Midbrain (tissue), 1 donor: ENCODE data around the gene SOAT1.
"Not testable (repeated sequence)": the region's sequence is repeated elsewhere in the genome, so short reads cannot be mapped to it uniquely, and the experiment has no call there.

ENCODE experiments used
- DNase-seq: peaks from one replicate; lab custom pipeline; 2025; lab: John Stamatoyannopoulos, UW

SOAT1 gene

DNA sequence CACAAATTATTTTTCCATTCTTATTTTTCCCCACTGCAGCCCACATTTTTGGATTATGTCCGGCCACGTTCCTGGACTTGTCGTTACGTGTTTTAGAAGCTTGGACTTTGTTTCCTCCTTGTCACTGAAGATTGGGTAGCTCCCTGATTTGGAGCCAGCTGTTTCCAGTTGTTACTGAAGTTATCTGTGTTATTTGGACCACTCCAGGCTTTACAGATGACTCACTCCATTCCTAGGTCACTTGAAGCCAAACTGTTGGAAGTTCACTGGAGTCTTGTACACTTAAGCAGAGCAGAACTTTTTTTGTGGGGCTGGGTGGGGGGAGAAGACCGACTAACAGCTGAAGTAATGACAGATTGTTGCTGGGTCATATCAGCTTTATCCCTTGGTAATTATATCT lies 59.9 kb downstream of the SOAT1 start:
- no peak for DNase-seq

DNA sequence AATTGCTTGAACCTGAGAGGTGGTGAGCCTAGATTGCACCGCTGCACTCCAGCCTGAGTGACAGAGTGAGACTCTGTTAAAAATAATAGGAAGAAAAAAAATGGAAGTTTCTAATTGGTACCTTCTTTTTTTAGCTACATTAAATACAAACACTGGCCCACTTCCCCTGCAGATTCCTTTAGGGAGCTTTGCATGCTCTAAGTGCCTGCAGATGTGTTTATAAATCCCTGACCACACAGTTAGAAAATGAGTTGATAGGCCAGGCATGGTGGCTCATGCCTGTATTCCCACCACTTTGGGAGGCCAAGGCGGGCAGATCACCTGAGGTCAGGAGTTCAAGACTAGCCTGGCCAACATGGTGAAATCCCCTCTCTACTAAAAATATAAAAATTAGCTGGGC lies 68.0 kb downstream of the SOAT1 start:
- not testable (repeated sequence) for DNase-seq

DNA sequence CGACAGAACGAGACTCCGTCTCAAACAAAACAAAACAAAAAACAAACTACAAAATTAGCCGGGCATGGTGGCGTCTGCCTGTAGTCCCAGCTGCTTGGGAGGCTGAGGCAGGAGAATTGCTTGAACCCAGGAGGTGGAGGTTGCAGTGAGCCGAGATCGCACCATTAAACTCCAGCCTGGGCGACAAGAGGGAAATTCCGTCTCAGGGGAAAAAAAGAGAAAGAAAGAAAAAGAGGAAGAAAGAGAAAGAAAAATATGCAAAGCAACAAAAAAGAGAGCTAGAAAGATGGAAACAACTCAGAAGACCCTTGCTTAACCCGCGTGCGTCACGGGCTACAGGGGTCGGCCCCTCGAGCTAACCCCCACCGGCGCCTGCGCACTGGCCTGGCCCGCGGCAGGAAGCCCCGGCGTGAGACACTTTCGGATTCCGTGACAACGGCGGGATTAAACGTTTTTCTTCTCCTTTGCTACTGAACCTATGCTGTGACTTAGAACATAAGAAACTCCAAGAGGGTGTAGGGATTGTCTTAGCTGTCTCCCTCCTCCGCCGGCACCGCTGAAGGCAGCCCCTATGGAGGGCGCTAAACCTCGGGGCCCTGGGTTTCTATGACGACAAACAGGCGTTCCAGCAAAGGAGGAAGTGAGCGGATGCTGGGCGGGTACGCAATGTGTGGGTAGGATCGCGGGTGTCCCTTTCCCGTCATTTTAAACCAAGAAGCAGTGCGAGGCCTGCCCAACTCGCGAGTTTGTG lies 71.9 kb downstream of the SOAT1 start, which contains the start of gene AXDND1:
Gene AXDND1, plus strand, starts transcription at position 630 of the 751 bp plus-strand sequence. CDS start 539 bp downstream, outside the sequence.
- peak; percentile 79 for DNase-seq

DNA sequence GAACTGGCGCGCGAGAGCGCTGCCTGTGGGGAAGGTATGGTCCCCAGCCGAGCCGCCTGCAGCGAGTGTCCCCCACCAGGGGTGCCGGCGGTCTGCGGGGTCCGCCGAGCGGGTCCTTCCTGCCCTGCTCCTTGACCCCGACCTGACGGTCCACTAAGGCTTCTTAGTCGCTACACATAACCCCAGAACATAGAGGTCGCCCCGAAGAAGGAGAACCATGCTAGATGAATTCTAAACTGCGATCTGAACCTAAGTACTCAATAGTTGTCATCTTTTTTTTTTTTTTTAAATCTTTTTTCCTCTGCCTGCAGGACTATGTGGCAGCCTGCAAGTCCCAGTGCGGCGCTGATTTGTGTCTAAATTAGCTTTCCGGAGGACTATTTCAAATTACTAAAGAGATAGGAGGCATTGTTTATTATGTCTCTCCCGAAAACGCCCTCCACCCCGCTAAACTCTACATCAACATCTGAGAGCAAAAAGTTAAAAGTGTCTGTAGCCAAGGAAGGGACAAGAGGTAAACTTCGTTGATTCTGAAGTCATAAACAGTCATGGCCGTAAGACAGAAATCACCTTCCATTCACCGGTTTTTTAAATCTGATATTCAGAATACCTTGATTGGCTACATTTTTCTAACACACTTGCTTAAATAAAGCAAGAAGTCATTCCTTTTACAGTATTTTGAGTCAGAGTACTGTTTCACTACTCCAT lies 72.7 kb downstream of the SOAT1 start:
- DNase-seq = no peak

DNA sequence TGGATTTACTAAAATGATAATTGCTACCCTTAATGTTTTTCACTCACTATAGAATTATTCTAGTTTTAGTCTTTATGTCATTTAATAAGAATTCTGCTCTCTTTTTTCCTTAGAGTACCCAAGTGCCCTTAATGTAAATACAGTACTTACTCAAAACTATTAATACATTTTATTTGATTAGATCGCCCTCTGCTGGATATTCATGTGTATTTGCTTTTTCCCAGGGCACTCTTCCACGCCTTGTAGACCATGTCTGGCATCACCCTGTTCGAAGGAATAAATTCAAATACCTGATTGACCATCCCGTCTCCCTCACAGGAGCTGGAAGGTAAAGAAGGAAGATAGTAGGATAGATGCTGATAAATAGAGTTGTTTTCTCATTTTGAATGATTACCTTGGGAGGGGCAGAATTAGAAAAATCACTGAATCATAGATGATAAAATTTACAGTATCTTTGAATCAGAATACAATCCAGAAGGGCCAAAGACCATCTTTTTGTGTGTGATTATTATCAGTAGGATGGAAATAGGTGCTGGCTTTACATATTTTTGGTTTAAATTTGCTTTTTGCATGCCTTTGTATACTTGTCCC lies 76.2 kb downstream of the SOAT1 start:
- peak; percentile 69 for DNase-seq

DNA sequence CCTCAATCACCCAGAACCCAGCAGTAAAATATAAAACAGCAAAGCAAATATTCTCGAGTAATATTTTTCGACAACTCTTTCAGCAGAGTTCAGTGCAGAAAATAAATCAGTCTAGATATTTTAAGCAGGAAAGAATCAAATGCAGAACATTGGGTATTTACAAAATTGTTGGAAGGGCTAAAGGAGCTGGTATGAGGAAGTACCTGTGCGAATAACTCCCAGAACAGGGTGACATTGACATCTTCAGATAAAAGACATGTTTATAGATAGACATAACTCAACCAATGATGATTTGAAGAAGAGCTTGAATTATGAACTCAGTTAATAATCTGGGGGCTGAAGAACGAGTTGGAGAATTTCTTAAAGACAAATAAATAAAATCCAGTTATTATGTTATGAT lies 78.6 kb downstream of the SOAT1 start:
- DNase-seq = no peak

DNA sequence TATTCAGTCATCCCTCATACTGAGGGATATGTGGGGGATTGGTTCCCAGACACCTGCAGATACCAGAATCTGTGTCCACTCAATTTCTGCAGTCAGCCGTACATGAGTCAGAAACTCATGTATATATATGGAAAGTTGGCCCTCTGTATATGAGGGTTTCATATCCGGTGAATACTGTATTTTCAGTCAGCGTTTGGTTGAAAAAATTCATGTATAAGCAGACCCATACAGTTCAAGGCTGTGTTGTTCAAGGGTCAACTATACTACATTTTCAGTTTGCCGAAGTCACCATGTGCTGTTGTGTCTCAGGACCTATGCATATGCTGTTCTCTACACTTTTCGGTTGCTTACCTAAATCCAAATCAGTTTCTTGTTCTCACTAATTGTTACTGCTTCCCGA lies 82.6 kb downstream of the SOAT1 start:
- no peak for DNase-seq

DNA sequence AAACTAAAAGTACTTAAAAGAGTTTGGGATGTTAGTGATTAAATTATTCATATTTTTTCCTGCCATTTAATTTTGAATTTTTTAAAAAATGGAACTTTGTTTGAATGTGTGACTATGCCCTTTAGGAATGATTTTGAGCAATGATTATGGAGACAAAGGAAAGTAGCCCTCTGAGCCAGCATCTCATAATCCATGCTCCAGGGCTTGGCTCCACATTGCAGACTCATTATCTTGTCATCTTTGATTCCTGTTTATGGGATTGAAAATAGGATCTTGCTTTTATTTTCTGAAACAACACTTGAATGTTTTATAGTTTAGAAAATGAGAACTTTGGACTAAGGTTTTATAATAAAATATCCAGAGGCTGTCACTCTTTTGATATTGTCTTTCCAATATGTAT lies 86.7 kb downstream of the SOAT1 start:
- no peak for DNase-seq

DNA sequence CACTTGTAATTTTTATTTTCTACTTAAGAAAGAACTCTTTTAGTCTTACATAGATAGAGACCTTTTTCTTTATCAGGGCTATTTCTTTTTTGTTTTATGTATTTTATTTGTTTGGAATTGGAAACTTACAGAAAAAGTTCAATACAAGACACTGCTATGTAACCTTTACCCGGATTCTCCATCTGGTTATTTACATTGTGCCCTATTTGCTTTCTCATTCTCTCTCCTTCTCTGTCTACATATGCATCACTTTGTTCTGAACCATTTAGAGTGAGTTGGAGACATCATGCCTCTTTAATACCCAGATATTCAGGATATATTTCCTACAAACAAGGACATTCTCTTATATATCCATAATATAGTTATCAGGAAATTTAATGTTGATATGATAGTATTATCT lies 90.4 kb downstream of the SOAT1 start:
- no peak for DNase-seq

DNA sequence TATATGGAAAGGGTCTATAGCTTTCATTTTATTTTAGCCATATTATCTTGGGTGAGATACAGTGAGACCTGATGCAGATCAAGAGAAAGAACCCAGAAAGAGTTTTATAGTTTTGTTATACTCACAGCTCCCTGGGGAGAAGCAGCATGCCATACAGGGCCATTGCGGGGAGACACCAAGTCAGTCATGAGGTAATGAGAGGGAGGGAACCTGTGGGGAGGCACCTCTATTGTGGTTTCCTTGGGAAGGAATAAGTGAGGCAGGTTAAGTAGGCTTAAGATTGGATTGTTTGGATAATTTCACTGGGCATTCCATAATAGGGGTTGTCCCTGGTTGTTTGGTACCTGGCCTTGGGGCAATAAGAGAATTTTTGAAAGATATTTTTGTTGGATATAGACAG lies 91.9 kb downstream of the SOAT1 start:
- no peak for DNase-seq

DNA sequence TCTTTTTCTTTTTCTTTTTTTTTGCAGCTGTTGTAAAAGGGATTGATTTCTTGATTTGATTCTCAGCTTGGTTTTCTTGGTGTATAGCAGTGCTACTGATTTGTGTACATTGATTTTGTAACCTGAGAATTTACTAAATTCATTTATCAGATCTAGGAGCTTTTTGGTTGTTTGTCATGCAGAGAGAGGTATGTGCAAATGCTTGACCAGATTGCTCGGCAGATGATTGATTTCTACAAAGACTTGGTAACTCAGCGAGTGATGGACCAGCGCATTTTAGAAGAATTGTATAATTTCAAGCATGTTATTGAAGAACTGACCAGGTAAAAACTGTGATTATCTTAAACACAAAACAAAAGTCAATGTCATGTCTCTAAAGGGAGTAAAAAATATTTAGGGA lies 100.1 kb downstream of the SOAT1 start:
- no peak for DNase-seq

DNA sequence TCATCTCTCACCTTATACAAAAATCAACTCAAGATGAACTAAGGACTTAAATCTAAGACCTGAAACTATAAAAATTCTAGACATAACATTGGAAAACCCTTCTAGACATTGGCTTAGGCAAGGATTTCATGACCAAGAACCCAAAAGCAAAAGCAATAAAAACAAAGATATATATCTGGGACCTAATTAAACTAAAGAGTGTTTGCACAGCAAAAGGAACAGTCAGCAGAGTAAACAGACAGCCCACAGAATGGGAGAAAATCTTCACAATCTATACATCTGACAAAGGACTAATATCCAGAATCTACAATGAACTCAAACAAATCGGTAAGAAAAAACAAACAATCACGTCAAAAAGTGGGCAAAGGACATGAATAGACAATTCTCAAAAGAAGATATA lies 105.8 kb downstream of the SOAT1 start:
- DNase-seq = not testable (repeated sequence)
